Measurements from ENCODE around the gene PLIN5.

DNA sequence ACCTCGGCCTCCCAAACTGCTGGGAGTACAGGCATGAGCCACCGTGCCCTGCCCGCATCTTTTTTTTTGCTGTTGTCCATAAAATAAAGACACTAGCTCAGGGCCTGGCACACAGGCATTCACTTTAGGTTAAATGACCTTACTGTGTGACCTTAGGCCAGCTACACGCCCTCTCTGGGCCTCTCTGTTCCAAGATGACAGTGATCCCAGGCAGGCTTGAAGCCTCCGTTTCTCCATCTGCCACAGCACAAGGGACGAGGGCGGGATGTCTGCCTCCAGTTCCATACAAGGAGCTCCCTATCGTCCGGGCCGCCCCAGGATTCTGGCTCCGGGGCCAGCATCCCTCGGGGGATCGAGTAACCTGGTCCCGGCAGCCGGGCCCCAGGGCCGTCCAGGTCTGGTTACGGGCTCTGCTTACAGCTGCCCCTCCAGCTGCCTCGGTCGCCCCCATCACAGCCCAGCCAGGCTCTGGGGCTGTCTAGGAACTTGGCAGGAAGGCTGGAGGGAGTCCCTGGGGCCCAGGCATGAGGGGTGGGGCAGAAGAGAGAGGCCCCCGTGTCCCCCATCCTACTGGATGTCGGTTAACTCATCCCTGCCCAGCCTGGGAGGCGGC lies 36.4 kb upstream of the PLIN5 start:
- no peak for TF ChIP-seq CTCF (conservative IDR thresholded peaks at IDR 0.05 in 1 of 2, IDR thresholded peaks at IDR 0.05 in 1 of 2; ENCODE audit: extremely low read depth in 1 of 2, insufficient read depth in 1 of 2, low read depth in 1 of 2, low read length in 2 of 2)
- no peak for TF ChIP-seq EZH2 (IDR thresholded peaks at IDR 0.05; ENCODE audit: borderline replicate concordance, low read length)
